ENCODE measurements around the gene RBM6.
A peak's percentile ranks its signal among the peaks of the same experiment; 100 is the strongest.

Gene RBM6

DNA sequence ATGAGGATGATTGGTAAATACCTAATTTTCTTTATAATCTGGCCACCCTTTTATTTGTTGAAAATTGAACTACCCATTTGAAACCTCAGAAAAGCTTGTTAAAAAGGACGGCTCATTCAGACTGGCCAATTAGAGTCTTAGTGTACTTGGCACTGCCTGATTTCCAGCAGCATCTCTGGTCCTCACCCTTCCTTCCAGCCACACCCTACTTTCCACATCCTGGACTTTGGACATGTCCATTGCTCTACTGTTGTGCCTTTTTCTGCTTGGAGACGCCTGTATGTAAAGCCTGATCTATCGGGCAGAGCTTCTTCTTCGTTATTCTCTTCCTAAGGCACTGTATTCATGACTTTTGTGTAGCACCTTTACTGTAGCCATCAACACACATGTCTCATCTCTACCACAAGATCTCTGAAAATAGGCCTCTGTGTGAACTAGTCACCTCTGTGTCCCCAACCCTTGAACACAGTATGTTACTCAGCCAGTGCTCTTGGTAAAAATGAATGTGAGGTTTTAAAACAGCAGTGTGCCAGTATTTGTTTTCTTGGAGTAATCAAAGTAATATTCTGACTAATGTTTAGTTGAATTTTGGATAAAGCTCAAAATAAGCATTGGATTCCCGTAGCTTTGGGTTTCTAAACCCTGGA lies 155.5 kb downstream of the RBM6 start:
- no peak for DNase-seq

GRCh38 chr3:50100386-50100785 lies 160.4 kb downstream of the RBM6 start:
- no peak for DNase-seq

DNA sequence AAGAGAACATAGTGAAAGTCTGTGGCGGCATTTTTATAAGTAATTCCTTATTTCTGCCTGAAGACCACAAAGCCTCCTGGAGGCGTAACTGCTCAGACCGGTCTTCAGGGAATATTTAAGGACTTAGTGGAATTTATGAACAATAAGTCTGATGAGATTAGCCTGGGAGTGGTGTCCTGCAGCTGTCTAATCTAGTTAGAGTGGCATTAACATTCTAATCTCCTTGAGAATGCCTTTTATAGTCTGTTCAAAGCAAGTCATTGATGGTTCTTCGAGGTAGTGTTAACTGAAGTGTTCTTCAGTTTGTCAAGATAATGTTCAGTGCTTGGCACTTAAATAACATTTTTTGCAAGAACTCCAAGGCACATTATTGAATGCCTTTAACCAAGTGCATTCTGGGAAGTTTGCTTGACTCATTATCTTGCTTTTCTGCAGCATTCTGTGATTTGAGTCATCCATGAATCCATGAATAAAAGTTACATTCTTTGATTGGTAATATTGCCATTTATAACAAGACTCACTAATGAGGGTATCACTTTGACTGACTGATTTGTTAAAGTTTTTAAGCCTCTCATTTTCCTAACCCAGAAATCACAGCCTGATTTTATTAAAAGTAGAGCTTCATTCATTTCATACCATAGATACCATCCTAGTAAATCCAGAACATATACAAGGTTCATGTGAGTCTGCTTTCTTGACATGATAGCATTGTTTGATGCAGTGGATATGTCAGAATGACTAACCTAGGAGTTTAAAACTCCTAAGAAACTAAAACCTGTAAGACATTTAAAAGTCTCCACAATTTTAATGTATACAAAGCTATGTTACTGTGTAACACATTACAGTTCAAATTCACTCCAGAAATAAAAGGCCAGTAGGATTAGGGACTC lies 161.3 kb downstream of the RBM6 start:
- no peak for DNase-seq

DNA sequence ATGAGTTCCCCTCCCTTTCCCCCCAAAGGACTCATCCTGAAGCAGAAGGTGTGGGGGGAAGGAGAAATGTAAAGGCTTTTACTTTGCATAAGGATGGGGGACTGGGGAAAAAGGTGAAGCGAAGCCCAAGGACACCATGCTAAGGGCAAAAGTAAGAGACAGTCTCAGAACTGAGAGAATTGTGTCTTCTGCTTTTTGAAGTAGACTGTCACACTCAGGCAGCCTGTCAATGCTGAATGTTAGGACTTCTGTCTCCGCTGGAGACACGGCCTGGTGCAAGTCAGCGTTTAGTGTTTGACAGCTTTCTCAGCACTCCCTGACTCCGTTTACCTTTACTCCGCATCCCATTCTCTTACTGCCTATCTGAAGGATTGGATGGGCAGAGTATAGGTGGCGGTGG lies 162.6 kb downstream of the RBM6 start:
- no peak for DNase-seq

DNA sequence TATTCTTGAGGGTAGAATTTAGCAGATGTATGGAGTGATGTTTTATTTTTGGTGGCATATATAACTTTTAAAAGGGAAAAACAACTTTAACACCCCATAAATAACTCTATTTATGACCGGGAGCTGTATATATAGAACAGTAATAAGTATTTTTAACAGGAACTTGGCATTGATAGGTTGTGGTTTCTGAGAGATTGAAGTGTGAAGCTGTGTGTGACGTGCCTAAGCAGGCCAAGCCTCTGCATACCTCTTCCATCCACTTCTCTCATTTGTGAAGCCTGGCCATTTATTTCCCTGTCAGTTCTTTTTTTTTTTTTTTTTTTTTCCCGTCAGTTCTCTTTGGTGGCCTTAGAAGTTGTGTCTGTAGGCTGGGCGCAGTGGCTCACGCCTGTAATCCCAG lies 171.8 kb downstream of the RBM6 start:
- no peak for DNase-seq

GRCh38 chr3:50112462-50112861 lies 172.5 kb downstream of the RBM6 start:
- no peak for DNase-seq

DNA sequence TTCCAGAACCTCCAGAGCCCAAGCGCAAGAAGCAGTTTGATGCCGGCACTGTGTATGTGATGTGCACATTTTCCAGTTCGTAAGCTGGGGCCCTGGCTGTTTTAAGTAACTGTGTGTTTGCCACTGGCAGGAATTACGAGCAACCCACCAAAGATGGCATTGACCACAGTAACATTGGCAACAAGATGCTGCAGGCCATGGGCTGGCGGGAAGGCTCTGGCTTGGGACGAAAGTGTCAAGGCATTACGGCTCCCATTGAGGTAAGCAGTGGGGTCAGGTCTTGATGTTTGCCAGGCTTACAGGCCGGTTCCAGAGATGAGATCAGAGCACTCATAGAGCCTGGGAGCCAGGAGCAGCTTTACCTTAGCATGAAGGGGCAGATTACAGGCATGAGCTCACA lies 177.2 kb downstream of the RBM6 start:
- no peak for DNase-seq

- no peak for DNase-seq
Observed at GRCh38 chr3:50118237-50118636, 178.3 kb downstream of the RBM6 start.

DNA sequence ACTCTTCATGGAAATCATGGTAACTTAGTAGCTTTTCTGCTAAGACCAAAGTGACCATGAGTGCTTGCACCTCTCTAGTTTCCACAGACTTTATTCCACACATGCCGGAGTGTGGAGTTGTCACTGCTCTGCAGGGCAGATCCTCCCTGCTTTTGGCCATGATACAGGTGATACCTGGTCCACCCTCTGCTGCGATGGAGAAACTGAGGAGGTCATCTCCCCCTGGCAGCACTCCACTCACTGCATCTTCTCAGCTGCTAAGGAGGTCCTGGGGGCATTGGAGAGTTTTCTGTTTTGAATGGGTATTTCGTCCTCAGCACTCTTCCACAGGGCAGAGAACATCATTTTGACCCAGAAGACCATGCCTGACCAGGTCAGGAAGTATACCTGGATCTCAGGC lies 179.8 kb downstream of the RBM6 start:
- DNase-seq = no peak

GRCh38 chr3:50120364-50121071 lies 180.6 kb downstream of the RBM6 start:
- DNase-seq = no peak

- peak; percentile 59 for DNase-seq
Observed at GRCh38 chr3:50121072-50122032, 181.4 kb downstream of the RBM6 start.

DNA sequence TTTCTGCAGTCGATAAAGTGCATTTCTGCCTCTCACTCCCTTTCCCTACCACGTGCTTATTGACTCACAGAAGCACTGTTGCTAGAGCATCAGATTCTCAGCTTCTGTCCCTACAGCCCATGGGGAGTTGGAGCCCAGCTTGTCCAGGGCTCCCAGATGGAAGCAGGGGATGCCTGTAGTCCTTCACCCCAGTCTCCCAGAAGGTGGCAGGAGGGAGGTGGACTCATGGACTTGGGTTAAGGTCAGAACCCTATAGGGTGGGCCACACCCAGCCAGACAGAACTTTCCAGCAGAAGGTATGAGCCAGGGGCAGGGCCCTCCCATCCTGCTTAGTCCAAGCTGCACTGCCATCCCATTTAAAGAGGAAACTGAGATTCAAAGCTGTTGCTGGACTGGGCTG lies 182.1 kb downstream of the RBM6 start:
- DNase-seq = no peak

- no peak for DNase-seq
Observed at GRCh38 chr3:50122661-50123391, 182.9 kb downstream of the RBM6 start.

DNA sequence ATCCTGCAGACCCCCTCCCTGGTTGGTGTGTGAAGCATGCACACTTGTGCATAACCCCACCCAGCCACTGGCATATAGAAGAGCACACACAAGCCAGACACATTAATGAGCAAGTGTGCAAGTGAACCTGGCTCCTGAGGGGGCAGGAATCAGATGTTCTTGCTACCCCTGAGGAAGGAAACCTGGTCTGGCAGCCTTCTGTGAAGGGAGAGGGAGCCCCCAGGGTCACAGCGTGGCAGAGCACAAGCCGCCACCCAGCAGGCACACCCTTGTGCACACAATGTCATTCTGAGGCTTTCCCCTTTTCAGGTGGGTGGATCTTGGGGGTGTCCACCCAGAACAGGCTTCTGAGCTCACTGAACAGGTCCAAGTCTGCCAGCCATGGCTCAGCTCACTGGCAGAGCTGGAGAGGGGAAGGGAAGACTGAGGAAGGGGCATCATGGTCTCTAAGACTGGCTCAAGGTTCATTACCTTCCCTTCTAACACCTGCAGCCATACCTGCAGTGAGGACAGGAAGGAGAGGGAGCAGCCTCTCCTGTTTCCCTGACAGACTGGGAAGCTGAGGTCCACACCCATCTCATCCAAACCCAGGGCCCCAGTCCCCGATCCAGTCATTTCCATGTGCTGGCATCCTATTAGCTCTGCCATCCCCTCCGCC lies 183.6 kb downstream of the RBM6 start:
- DNase-seq = no peak

- no peak for DNase-seq
Observed at GRCh38 chr3:50124052-50124799, 184.3 kb downstream of the RBM6 start.

DNA sequence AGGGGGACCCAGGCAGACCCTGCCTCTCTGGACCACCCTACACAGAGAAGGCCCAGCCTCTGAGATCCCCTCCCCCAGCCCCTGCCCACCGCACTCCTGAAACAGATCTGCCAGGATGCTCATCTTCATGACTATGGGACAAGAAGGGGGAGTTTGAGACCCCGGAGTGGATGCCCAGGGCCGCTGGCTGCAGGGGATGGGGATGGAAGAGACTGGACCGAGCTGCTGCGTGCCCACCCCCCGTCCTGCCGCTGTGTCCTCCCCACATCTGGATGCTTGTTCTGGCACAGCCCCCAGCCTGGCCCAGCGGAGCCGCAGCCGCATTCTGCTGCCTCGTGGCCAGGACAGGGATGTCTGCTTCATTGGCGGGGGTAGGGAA lies 184.8 kb downstream of the RBM6 start:
- no peak for DNase-seq

GRCh38 chr3:50125541-50126286 lies 185.8 kb downstream of the RBM6 start:
- DNase-seq = no peak

DNA sequence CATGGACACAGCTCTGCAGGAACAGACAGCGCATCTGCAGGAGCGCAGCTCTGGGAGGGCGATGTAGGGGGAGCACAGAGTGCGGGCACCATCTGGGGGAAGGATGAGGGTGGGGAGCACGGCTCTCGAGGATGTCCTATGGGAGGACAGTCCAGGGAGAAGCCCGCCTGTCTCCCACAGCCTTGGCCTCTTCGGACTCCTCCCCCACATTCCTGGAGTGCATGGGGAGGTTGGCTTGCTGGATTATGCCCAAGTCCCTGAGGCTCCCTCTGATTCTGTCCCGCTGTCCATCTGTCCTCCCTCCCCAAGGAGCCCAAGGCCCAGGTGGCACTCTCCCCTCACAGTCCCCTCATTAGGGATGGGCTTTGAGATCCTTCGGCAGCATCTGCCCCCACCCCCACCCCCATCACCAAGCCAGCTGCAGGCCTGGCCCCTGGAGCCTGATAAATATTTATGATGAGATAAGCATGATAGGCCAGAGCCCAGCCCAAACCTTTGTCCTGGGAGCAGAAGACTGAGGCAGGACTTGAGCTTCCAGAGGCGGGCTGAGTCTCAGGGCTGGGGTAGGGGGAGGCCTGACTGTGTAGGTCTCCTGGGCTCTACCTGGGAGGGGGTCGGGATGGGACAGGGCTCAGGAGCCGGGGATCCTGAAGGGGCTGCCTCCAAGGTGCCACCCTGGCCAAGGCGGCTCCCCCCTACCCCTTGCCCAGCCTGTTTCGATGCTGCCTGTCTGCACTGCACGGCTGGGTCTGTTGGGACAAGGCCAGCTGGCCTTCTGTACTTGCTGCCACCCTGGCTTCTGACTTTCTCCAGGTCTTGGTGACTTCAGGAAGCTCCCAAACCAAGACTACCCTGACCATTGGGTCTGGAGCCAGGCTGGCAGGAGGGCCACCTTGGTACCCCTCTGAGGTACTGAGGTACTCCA lies 186.6 kb downstream of the RBM6 start:
- DNase-seq = no peak
